ENCODE data around the gene NPHP3.
"Not testable (repeated sequence)": the region's sequence is repeated elsewhere in the genome, so short reads cannot be mapped to it uniquely, and the experiment has no call there.

The NPHP3 gene, protein sequence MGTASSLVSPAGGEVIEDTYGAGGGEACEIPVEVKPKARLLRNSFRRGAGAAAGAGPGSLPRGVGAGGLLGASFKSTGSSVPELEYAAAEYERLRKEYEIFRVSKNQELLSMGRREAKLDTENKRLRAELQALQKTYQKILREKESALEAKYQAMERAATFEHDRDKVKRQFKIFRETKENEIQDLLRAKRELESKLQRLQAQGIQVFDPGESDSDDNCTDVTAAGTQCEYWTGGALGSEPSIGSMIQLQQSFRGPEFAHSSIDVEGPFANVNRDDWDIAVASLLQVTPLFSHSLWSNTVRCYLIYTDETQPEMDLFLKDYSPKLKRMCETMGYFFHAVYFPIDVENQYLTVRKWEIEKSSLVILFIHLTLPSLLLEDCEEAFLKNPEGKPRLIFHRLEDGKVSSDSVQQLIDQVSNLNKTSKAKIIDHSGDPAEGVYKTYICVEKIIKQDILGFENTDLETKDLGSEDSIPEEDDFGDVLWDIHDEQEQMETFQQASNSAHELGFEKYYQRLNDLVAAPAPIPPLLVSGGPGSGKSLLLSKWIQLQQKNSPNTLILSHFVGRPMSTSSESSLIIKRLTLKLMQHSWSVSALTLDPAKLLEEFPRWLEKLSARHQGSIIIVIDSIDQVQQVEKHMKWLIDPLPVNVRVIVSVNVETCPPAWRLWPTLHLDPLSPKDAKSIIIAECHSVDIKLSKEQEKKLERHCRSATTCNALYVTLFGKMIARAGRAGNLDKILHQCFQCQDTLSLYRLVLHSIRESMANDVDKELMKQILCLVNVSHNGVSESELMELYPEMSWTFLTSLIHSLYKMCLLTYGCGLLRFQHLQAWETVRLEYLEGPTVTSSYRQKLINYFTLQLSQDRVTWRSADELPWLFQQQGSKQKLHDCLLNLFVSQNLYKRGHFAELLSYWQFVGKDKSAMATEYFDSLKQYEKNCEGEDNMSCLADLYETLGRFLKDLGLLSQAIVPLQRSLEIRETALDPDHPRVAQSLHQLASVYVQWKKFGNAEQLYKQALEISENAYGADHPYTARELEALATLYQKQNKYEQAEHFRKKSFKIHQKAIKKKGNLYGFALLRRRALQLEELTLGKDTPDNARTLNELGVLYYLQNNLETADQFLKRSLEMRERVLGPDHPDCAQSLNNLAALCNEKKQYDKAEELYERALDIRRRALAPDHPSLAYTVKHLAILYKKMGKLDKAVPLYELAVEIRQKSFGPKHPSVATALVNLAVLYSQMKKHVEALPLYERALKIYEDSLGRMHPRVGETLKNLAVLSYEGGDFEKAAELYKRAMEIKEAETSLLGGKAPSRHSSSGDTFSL (N-terminal part only)

DNA sequence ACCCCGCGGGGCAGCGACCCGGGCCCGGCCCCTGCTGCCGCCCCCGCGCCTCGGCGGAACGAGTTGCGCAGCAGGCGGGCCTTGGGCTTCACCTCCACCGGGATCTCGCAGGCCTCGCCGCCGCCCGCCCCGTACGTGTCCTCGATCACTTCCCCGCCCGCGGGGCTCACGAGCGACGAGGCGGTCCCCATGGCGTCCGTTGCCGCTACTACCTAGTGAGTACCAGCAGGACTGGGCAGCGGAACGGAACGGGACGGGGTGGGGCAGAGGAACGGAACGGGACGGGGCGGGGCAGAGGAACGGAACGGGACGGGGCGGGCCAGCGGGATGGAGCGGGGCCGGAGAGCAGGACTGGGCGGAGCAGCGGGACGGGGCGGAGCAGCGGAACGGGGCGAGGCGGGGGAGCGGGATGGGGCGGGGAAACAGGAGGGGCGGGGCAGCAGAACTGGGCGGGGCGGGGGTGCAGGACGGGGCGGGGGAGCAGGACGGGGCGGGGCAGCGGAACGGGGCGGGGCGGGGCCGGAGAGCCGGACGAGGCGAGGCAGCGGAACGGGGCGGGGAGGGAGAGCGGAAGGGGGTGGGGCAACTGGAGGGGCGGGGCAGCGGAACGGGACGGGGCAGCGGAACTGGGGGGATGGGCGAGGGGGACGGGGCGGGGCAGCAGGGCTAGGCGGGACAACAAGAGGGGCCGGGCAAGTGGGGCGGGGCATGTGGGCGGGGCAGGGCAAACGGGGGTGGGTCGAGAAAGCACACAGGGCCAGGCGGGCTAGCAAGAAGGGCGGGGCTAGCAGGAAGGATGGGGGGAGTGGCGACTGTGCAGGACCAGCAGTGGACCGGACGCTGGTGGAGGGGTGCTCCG, at the start of gene NPHP3:
NPHP3 (minus strand) TSS at position 245 of the 859 bp plus-strand sequence; CDS start at position 191, 54 bp downstream.
- peak; percentile 84 for DNase-seq
- in situ Hi-C loops (cut with MboI; ENCODE audit: low pct_unique_long_range_greater_than_20kb, low sequenced_read_pairs): loop anchor here (25.0 kb wide), 1 partner anchor 915 kb away; no protein-coding TSS in a partner anchor

DNA sequence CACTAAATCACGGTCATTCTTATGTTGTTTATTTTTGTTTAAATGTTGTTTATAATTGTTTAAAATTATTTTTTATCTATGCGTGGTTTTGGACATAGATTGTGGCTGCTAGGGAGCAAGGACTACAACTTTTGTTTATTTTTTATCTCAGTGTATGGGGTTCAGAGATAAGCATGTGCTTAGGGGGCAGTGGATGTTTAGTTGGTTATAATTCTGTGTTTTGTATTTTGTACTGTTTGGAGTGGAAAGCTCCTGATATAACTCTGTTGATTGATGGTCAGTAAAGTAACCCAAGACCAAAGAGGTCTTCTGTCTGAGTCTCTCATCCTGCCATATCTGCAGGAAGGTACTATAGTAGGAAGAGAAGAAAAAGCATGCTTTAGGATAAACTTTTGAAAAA, 36.5 kb upstream of the NPHP3 start:
- in situ Hi-C loops (cut with MboI; ENCODE audit: low pct_unique_long_range_greater_than_20kb, low sequenced_read_pairs): no loop called here
- DNase-seq: no peak

DNA sequence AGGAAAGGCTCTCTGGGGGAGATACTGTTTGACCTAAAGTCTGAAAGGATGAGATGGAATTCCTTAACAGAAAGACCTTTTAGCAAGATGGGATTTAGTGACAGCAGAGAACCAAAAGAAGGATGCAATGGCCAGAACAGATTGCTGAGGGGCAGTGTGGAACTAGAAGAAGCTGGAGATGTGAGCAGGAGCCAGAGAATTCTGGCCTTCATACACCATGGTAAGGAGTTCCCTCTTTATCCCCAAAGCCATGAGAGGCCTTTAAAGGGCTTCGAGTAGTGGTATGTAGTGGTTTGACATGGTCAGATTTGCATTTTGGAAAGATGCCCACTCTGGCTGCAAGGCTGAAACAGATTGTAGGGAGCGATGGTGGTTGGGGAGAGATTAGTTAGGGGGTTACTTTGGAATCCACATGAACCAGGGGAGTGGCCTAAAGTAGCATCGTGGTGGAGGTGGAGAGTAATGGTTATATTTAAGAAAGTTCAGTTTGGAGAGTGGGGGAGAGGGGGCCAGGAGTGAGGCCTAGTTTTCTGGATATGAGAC, 34.0 kb upstream of the NPHP3 start:
- in situ Hi-C loops (cut with MboI; ENCODE audit: low pct_unique_long_range_greater_than_20kb, low sequenced_read_pairs): no loop called here
- DNase-seq: no peak

DNA sequence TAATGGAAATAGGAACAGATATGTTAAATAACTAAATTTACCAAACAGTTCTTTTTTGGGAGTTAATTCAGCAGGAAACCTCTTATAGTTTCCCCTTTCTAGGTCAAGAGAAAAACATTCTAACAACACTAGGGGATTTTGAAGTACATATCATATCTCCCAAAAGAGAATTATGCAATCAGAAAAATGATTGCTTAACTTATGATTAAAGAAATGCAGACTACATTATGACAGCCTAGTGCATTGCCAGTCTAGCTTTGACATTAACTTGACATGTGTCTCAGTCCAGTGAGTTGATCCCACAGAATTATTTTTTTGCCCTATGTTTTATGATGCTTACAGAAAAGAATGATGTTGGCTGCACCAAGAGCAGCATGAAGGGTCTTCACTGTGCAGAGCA, 31.7 kb upstream of the NPHP3 start:
- DNase-seq: no peak
- in situ Hi-C loops (cut with MboI; ENCODE audit: low pct_unique_long_range_greater_than_20kb, low sequenced_read_pairs): no loop called here

DNA sequence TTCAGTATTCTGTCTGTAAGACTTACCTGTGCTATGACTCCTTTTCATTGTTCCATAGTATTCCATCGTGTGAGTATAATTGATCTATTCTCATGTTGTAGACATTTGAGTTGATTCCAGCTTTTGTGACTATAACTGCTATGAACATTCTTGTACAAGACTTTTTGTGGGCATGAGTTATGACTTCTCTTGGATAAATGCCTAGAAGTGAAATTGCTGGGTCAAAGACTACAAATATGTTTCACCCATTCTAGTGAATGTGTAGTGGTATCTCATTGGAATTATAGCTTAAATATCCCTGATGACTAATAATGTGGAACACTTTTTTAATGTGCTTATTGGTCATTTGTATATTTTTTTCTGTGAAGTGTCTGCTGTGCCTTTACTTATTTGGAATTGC, 27.6 kb upstream of the NPHP3 start:
- in situ Hi-C loops (cut with MboI; ENCODE audit: low pct_unique_long_range_greater_than_20kb, low sequenced_read_pairs): no loop called here
- no peak for DNase-seq

DNA sequence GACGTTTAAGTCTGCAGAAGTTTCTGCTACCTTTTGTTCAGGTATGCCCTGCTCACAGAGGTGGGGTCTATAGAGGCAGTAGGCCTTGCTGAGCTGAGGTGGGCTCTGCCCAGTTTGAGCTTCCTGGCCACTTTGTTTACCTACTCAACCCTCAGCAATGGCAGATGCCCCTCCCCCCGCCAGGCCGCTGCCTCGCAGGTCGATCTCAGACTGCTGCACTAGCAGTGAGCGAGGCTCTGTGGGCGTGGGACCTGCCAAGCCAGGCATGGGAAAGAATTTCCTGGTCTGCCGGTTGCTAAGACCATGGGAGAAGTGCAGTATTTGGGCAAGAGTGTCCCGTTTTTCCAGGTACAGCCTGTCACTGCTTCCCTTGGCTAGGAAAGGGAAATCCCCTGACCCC, 24.5 kb upstream of the NPHP3 start:
- in situ Hi-C loops (cut with MboI; ENCODE audit: low pct_unique_long_range_greater_than_20kb, low sequenced_read_pairs): not testable (repeated sequence)

DNA sequence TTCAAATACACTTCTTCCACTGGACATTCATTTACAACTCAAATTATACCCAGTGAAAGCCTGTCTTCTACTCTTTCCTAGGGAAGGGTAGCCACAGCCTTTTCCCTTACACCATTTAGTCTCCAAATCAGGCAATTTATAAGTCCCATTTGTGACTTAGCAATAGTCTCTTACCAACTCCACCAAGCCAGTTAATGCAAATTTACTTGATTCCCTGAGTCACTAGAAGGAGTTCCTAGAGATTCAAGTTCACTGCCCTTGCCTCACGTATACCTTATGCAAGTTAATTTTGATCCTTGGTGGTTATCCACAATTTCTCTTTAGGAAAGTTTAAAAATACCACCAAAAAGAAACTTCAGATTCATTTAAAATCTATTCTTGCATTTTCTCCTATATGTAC, 16.1 kb upstream of the NPHP3 start:
- in situ Hi-C loops (cut with MboI; ENCODE audit: low pct_unique_long_range_greater_than_20kb, low sequenced_read_pairs): loop anchor here (10.0 kb wide), 1 partner anchor 646 kb away; no protein-coding TSS in a partner anchor
- DNase-seq: no peak

More for the DNA sequence above, 24.5 kb upstream of the NPHP3 start:
- DNase-seq: not testable (repeated sequence)

DNA sequence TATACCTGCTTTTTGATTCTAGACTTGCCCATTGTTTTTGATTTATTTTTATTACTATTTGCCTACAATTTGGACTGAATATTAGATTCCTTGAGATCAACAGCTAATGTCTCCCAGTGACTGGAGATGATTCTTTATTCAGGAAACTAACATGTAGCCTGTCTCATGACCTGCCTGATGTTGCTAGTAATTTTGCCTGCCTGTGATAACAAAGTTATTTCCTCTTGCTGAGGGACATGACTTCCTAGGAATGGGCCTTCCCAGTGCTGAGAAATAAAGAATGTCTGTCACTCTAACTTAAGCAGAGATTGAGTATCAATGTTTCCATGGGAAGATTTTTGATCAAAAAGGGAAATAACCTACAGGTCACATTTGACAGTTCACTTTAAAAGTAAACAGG, 13.4 kb upstream of the NPHP3 start:
- in situ Hi-C loops (cut with MboI; ENCODE audit: low pct_unique_long_range_greater_than_20kb, low sequenced_read_pairs): loop anchor here (10.0 kb wide), 1 partner anchor 649 kb away; no protein-coding TSS in a partner anchor
- DNase-seq: no peak

DNA sequence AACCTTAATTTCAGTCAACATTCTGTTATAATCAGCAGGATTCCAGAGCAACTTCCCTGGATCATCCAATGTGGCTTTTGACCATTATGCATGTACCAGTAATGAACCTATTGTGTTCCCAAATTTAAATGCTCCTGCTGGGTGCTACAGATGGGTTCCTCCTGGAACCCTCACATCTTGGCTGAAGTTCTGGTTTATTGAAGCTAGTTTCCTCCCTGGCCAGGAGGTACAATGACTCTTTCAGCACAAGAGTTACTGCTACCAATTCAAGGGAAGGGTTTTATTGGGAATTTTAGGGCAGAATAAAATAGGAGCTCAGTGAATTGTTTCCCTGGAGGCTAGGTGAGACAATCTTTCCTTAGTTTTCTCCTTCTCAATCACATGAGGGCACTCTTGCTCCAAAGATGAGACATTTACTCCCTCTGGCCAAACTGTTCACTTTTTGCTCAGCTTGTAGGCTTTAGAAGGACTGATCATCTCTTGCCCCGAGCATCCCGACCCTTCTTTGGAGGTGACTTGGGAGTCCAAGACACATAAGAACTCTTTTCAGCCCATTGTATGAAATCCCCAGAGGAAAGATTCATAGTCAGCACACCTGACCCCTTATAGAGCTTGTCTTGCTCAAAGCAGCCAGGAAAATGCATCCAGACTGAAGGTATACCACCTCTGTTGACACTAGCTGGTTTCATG, 8.8 kb upstream of the NPHP3 start:
- peak; percentile 20 for DNase-seq
- in situ Hi-C loops (cut with MboI; ENCODE audit: low pct_unique_long_range_greater_than_20kb, low sequenced_read_pairs): loop anchor here (10.0 kb wide), 1 partner anchor 654 kb away; no protein-coding TSS in a partner anchor

DNA sequence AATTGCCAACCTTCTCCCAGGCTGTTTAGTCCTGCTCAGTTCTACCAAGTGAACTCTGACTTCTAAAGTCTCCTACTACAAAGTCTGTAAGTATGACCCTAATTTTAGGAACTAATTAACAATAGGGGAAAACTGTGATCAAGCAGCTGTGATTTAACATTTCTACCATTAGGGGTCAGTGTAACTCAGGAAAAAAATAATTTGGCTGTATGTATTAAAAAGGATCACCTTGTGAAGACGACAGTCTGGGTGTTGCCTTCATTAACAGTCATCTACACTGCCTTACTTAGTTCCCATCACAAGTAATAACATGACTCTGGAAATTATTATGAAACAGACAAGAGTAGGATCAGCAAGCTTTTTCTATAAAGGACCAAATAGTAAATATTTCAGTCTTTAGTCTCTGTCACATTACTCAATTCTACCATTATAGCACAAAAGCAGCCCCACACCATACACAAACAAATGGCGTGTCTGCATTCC, 4.2 kb upstream of the NPHP3 start:
- peak; percentile 89 for DNase-seq
- in situ Hi-C loops (cut with MboI; ENCODE audit: low pct_unique_long_range_greater_than_20kb, low sequenced_read_pairs): no loop called here

DNA sequence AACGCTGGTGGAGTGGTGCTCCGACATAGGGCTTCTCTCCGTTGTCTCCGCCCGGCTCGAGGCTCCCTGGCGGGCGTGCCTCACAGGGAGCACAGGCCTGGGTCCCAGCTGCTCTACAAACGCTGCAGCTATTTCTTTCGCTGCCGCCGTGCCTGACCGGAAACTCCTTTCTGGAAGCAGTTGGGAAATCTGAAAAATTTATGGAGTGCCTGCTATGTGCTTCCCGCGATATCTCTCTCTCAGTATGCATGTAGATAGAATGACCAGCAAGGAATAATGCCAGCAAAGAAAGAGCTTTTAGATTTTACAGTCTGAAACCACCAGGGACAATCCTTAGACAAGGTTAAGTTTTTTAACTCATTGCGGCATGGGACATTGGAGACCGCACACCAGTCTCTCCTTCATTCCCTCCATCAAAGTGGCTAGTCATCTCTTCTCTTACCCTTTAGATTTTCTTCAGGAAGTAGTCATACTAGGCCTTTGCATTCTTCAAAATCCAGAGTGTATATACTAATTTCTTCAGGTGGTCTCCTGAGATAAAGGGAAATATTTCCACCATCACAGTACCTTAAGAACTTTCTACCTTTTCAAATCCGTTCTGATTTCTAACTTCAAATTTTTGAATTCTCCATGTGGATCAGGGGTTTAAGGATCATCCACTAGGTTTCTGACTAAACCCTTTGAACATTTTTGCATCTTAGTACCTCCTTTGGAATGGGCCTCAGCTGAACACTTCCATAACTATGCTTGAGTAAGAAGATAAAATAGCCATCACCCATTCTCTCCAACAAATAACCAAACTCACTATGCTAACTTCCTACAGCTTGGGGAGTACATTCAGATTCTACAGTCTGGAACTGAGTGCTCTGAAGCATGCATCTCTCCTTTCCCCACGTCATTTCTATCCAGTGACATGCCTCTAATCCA, 1.1 kb upstream of the NPHP3 start:
- no peak for DNase-seq
- in situ Hi-C loops (cut with MboI; ENCODE audit: low pct_unique_long_range_greater_than_20kb, low sequenced_read_pairs): loop anchor here (25.0 kb wide), 1 partner anchor 914 kb away; no protein-coding TSS in a partner anchor

DNA sequence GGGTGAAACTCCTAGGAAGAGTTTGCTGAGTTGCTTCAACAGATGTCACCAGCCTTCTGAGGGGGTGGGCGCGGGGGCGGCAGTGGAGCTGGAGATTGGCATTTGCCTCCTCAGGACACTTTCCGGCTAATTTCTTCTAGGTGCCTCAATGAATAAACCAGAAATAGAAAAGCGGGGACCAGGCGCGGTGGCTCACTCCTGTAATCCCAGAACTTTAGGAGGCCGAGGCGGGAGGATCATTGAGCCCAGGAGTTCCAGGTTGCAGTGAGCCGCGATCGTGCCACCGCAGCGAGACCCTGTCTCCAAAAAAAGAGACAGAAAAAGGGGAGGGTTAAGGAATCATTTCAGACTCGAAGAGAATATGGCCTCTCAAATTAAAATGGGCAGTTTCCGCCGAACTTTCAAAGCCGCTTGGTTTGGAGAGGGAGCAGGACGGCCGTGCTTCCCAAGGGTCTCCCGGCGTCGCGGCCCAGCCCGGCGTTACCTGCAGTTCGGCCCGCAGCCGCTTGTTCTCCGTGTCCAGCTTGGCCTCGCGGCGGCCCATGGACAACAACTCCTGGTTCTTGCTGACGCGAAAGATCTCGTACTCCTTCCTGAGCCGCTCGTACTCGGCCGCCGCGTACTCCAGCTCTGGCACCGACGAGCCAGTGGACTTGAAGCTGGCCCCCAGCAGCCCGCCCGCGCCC, 587 bp downstream of the NPHP3 start:
- peak; percentile 59 for DNase-seq
- in situ Hi-C loops (cut with MboI; ENCODE audit: low pct_unique_long_range_greater_than_20kb, low sequenced_read_pairs): loop anchor here (25.0 kb wide), 1 partner anchor 916 kb away; no protein-coding TSS in a partner anchor

DNA sequence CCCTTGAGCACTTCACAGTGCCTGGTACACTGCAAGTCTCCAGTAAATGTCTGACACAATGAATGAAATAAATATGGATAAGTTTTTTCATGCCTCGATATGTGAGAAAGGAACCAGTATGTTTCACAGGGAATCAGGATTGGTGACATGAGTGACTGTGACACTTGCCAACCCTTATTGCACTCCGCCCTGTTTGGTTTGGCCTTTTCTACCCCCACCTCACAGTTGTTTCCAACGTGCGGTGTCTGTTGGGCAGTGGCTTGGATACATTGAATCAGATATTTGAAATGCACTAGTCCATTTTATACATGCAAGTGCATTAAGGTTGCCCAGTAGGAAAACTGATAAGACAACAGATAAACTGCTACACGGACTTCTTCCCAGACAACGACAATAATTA, 2.0 kb downstream of the NPHP3 start:
- in situ Hi-C loops (cut with MboI; ENCODE audit: low pct_unique_long_range_greater_than_20kb, low sequenced_read_pairs): loop anchor here (25.0 kb wide), 1 partner anchor 917 kb away; no protein-coding TSS in a partner anchor
- DNase-seq: no peak

DNA sequence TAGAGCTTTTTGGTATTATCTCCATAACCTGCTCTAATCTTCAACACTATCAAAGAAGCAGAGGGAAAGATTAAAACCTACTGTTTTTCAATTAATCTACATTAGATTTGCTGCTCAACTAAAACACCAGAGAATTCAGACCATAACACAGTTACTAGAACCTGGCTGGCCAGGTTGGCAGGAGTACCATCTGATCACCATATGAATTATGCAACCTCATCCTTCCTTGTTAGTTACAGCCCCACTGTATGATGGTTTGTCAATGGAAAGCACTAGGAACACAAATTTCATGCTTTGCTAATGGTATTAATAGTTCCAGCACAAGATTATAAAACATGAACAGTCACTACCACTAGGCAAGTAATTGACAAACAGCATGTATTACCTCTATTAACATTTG, 5.8 kb downstream of the NPHP3 start:
- in situ Hi-C loops (cut with MboI; ENCODE audit: low pct_unique_long_range_greater_than_20kb, low sequenced_read_pairs): loop anchor here (25.0 kb wide), 1 partner anchor 921 kb away; no protein-coding TSS in a partner anchor
- DNase-seq: no peak

DNA sequence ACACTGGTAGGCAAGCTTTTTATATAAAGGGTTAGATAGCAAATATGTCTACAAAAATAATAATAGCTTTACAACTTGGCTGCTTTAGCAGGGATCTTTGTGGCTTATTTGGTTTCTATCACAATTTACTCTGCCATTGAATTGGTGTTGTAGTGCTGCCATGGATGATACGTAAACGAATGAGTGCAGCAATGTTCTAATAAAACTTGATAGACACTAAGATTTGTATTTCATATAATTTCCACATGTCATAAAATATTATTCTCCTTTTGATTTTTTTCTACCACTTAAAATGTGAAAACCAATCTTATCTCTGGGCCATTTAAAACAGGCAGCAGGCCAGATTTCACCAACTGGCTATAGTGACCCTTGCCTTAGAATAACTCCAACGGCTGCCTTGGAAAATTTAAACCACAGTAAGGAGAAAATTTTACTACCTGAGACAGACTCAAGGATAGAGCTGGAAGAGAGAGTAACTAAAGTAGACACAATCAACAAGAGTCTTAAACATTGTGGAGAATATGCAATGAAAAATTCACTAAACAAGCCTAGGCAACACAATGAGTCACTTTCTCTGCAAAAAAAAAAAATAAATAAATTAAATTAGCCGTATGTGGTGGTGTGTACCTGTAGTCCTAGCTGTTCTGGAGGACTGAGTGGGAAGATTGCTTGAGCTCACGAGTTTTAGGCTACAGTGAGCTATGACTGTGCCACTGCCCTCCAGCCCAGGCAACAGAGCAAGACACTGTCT, 8.1 kb downstream of the NPHP3 start:
- DNase-seq: no peak
- in situ Hi-C loops (cut with MboI; ENCODE audit: low pct_unique_long_range_greater_than_20kb, low sequenced_read_pairs): loop anchor here (25.0 kb wide), 1 partner anchor 923 kb away; no protein-coding TSS in a partner anchor

Measured in KBM-7 (cell line).